Measurements from ENCODE around the gene SLC35F3. TPM values are rescaled to one million over a fixed set of nuclear protein-coding genes. Genes with fewer than 3 reads are reported as not detected.

SLC35F3 gene
- total RNA-seq, 1 experiment from 2014 or later: 22.7 TPM

DNA sequence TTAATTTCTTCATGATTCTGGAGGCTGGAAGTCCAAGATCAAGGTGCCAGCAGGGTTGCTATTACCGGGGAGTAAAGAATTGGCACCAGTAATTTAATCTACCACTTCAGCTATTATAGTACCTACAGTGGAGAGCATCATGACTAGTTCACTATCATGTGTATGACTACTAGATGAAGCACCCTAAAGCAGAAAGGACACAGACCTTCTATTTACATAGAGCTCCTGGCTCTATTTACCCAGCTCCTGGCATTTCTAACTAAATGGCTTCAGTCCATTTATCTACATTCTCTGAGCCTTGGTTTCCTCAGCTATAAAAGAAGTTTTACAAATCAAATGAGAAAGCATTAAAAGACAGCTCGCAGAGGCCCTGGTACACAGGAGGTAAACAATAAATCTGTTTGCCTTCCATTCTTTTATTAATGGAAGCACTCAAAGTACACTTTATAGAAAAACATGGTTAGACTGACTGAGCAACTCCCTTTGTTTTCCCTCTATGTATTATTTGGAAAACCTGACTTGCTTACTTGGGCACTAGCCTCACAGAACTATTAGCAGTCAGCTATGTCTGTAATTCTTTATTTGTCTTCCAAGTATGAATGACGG, 203.0 kb downstream of the SLC35F3 start:
- ChIA-PET CTCF (no interaction called here), POLR2A (ENCODE audit: low non-redundant PET) (no interaction called here)
- no TSS peak for BruUV-seq (replicated peaks)
- Histone ChIP-seq H3K9me3 (ENCODE audit: low read depth, low read length, poor library complexity, severe bottlenecking) (no peaks in the 10 kb centered on the region), H3K4me1 (ENCODE audit: insufficient read depth, low read length, poor library complexity, severe bottlenecking) (no peaks in the 10 kb centered on the region), H3K4me3 (ENCODE audit: low read depth, low read length, poor library complexity, severe bottlenecking) (no peak overlapping the region), H3K27ac (ENCODE audit: low read depth, low read length, poor library complexity, severe bottlenecking) (no peak overlapping the region), H3K36me3 (ENCODE audit: insufficient read depth, low read length, poor library complexity, severe bottlenecking) (no peaks in the 10 kb centered on the region), H3K27me3 (replicated peaks; ENCODE audit: insufficient read depth, low read depth, low read length, poor library complexity) (no peaks in the 10 kb centered on the region)
- intact Hi-C loops (cut with micrococcal nuclease; ENCODE audit: unreplicated experiment): no loop called here
- TF ChIP-seq, protein P1, sequence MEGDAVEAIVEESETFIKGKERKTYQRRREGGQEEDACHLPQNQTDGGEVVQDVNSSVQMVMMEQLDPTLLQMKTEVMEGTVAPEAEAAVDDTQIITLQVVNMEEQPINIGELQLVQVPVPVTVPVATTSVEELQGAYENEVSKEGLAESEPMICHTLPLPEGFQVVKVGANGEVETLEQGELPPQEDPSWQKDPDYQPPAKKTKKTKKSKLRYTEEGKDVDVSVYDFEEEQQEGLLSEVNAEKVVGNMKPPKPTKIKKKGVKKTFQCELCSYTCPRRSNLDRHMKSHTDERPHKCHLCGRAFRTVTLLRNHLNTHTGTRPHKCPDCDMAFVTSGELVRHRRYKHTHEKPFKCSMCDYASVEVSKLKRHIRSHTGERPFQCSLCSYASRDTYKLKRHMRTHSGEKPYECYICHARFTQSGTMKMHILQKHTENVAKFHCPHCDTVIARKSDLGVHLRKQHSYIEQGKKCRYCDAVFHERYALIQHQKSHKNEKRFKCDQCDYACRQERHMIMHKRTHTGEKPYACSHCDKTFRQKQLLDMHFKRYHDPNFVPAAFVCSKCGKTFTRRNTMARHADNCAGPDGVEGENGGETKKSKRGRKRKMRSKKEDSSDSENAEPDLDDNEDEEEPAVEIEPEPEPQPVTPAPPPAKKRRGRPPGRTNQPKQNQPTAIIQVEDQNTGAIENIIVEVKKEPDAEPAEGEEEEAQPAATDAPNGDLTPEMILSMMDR (conservative IDR thresholded peaks at IDR 0.05; ENCODE audit: low read depth, low read length): no peak
- TF ChIP-seq EZH2 (IDR thresholded peaks at IDR 0.05; ENCODE audit: borderline replicate concordance, low read depth, low read length, poor library complexity, severe bottlenecking): no peak
- no peak for DNase-seq (ENCODE audit: low spot score)

DNA sequence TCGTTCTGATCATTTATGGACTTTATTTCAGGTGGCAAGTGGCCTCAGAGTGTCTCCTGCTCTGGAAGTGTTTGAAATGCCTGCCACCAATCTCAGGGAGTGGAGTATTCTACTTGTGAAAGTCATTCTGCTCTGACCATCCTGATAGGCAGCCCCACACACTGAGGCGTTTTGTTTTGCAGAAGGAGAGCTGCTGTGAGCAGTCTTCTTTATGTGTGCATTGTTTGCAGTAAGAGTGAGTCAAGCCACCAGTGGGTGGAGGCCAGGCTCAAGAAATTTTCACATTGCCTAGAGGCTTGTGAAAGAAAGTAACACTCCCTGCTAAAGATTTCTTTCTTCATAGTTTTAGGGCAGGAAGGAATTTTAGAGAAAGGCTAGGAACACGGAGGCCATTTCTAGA, 204.4 kb downstream of the SLC35F3 start:
- BruUV-seq (replicated peaks): no TSS peak
- no peaks in the 10 kb centered on the region for H3K4me1 ChIP-seq (ENCODE audit: insufficient read depth, low read length, poor library complexity, severe bottlenecking)
- DNase-seq (ENCODE audit: low spot score): no peak
- intact Hi-C loops (cut with micrococcal nuclease; ENCODE audit: unreplicated experiment): no loop called here
- no peaks in the 10 kb centered on the region for H3K36me3 ChIP-seq (ENCODE audit: insufficient read depth, low read length, poor library complexity, severe bottlenecking)
- no peak overlapping the region for H3K4me3 ChIP-seq (ENCODE audit: low read depth, low read length, poor library complexity, severe bottlenecking)
- H3K27ac ChIP-seq (ENCODE audit: low read depth, low read length, poor library complexity, severe bottlenecking): no peak overlapping the region
- no peak for TF ChIP-seq EZH2 (IDR thresholded peaks at IDR 0.05; ENCODE audit: borderline replicate concordance, low read depth, low read length, poor library complexity, severe bottlenecking)
- TF ChIP-seq, protein P1 (conservative IDR thresholded peaks at IDR 0.05; ENCODE audit: low read depth, low read length): no peak
- no peaks in the 10 kb centered on the region for H3K27me3 ChIP-seq (replicated peaks; ENCODE audit: insufficient read depth, low read depth, low read length, poor library complexity)
- POLR2A ChIA-PET (ENCODE audit: low non-redundant PET): no interaction called here
- CTCF ChIA-PET: no interaction called here
- H3K9me3 ChIP-seq (ENCODE audit: low read depth, low read length, poor library complexity, severe bottlenecking): no peaks in the 10 kb centered on the region

DNA sequence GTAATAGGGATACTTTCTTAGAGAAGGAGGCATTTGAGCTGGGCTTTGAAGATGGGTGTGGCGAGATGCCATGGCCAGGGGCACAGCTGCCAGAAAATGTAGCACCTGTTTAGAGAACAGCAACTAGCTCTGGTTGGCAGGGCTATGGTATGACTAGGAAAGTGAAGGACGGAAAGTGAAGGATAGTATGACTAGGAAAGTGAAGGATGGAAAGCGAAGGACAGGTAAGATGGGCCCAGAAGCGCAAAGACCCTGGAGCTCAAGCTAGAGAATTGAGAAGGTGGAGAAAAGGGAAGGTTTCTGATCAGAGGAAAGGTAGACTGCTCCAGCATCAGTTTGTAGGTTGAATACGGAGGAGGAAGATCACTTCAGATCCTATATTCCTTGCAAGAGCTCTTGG, 205.4 kb downstream of the SLC35F3 start:
- ChIA-PET POLR2A (ENCODE audit: low non-redundant PET) (no interaction called here), CTCF (interaction anchor here (0.6 kb wide), 1 partner anchor 993 kb away, joined by 3 read pairs; no protein-coding TSS in a partner anchor)
- Histone ChIP-seq H3K4me1 (ENCODE audit: insufficient read depth, low read length, poor library complexity, severe bottlenecking) (peaks cover 1% of the 10 kb centered on the region), H3K27me3 (replicated peaks; ENCODE audit: insufficient read depth, low read depth, low read length, poor library complexity) (no peaks in the 10 kb centered on the region), H3K9me3 (ENCODE audit: low read depth, low read length, poor library complexity, severe bottlenecking) (no peaks in the 10 kb centered on the region), H3K36me3 (ENCODE audit: insufficient read depth, low read length, poor library complexity, severe bottlenecking) (no peaks in the 10 kb centered on the region), H3K4me3 (ENCODE audit: low read depth, low read length, poor library complexity, severe bottlenecking) (no peak overlapping the region), H3K27ac (ENCODE audit: low read depth, low read length, poor library complexity, severe bottlenecking) (no peak overlapping the region)
- no peak for DNase-seq (ENCODE audit: low spot score)
- BruUV-seq (replicated peaks): no TSS peak
- no peak for TF ChIP-seq EZH2 (IDR thresholded peaks at IDR 0.05; ENCODE audit: borderline replicate concordance, low read depth, low read length, poor library complexity, severe bottlenecking)
- TF ChIP-seq, protein P1 (conservative IDR thresholded peaks at IDR 0.05; ENCODE audit: low read depth, low read length): no peak
- intact Hi-C loops (cut with micrococcal nuclease; ENCODE audit: unreplicated experiment): loop anchor here (5.0 to 10.0 kb wide), 4 partner anchors 495 to 1675 kb away; no protein-coding TSS in a partner anchor
